ENCODE data around the gene TLL2.

- TF ChIP-seq POLR2A (IDR thresholded peaks at IDR 0.05; ENCODE audit: low read depth, low read length) = no peak
- TF ChIP-seq POLR2AphosphoS5 (IDR thresholded peaks at IDR 0.05; ENCODE audit: low read depth, low read length) = no peak
Observed at GRCh38 chr10:96482815-96483588, 30.7 kb downstream of the TLL2 start.

Data from GM12892 (cell line).